Naive B cell (primary cell): ENCODE measurements around the gene SPTBN2. TPM values are rescaled to one million over a fixed set of nuclear protein-coding genes. Genes with fewer than 3 reads are reported as not detected.

ENCODE experiments used
- ATAC-seq, 2 donors: fragments of 150-1000 bp; cut with Tn5 transposase; 2 replicates each; pipeline ENCODE4 v1.10.0; 2021; ENCODE audit warnings: low read depth in 2 of 2, mild to moderate bottlenecking in 2 of 2, moderate library complexity in 2 of 2
- DNase-seq: peaks from one replicate; pipeline ENCODE4 v3.0.0; 2022
- H3K27ac Mint-ChIP-seq, 6 donors: one replicate each; pipeline ENCODE4 v1.8.0; 2020 to 2022; ENCODE audit warnings: mild to moderate bottlenecking in 6 of 6, mixed read lengths in 6 of 6, moderate library complexity in 5 of 6, inconsistent platforms in 2 of 6
- H3K27me3 Mint-ChIP-seq, 3 donors: one replicate each; pipeline ENCODE4 v1.8.0; 2021 to 2022; ENCODE audit warnings: mixed read lengths in 3 of 3, mild to moderate bottlenecking in 1 of 3
- H3K36me3 Mint-ChIP-seq, 2 donors: one replicate each; pipeline ENCODE4 v1.8.0; 2020 to 2022; ENCODE audit warnings: mixed read lengths in 2 of 2, inconsistent platforms in 1 of 2, mild to moderate bottlenecking in 1 of 2
- H3K4me1 Mint-ChIP-seq, 3 donors: one replicate each; pipeline ENCODE4 v1.8.0; 2020 to 2022; ENCODE audit warnings: mixed read lengths in 3 of 3, inconsistent platforms in 1 of 3, mild to moderate bottlenecking in 1 of 3, moderate library complexity in 1 of 3
- H3K4me3 Mint-ChIP-seq, 8 donors: one replicate each; pipeline ENCODE4 v1.8.0; 2020 to 2022; ENCODE audit warnings: mild to moderate bottlenecking in 8 of 8, mixed read lengths in 8 of 8, moderate library complexity in 8 of 8, inconsistent platforms in 2 of 8
- H3K9me3 Mint-ChIP-seq, 7 donors: one replicate each; pipeline ENCODE4 v1.8.0; 2020 to 2022; ENCODE audit warnings: mixed read lengths in 7 of 7, mild to moderate bottlenecking in 5 of 7, inconsistent platforms in 2 of 7, moderate library complexity in 1 of 7
- polyA plus RNA-seq, 6 donors: library from polyadenylated mRNA; unstranded; fragments of 300-500 nt; fragmentation: Illumina TruSeq; gene quantifications; one replicate each; pipeline ENCODE4 v1.2.3, GENCODE V29; 2021; ENCODE audit warnings: low read depth in 6 of 6

SPTBN2 gene
- polyA plus RNA-seq, 6 donors from 2014 or later, result 0.52 to 1.2 (median 0.60) TPM; not detected in 3

- H3K4me3 Mint-ChIP-seq, result no peak overlapping the region
- H3K9me3 Mint-ChIP-seq, result no peaks in the 10 kb centered on the region
- H3K4me1 Mint-ChIP-seq, result peaks cover 4 to 10% (median 8%) of the 10 kb centered on the region in 3 donors
- no peak for ATAC-seq
- H3K27me3 Mint-ChIP-seq, result peaks cover 5 to 38% (median 35%) of the 10 kb centered on the region in 3 donors
- no peak overlapping the region for H3K27ac Mint-ChIP-seq
- no peaks in the 10 kb centered on the region for H3K36me3 Mint-ChIP-seq
- no peak for DNase-seq
Measured at GRCh38 chr11:66720899-66721470, 8.0 kb downstream of the SPTBN2 start.

- DNase-seq, result no peak
- ATAC-seq, result no peak
- Mint-ChIP-seq H3K4me3 (no peak overlapping the region), H3K27me3 (peaks cover 5 to 37% (median 29%) of the 10 kb centered on the region in 3 donors), H3K4me1 (peaks cover 4 to 10% (median 8%) of the 10 kb centered on the region in 3 donors), H3K27ac (peak overlapping the region in 1 of 6 donors; percentile 52), H3K36me3 (no peaks in the 10 kb centered on the region), H3K9me3 (no peaks in the 10 kb centered on the region)
Measured at GRCh38 chr11:66720223-66720898, 8.7 kb downstream of the SPTBN2 start.

- ATAC-seq (no peak), DNase-seq (no peak)
- peak overlapping the region in 1 of 6 donors; percentile 33 for H3K27ac Mint-ChIP-seq
- H3K4me1 Mint-ChIP-seq, result peaks cover 4 to 13% (median 8%) of the 10 kb centered on the region in 3 donors
- H3K27me3 Mint-ChIP-seq, result peaks cover 5 to 38% (median 26%) of the 10 kb centered on the region in 3 donors
- H3K4me3 Mint-ChIP-seq, result no peak overlapping the region
- H3K36me3 Mint-ChIP-seq, result no peaks in the 10 kb centered on the region
- H3K9me3 Mint-ChIP-seq, result no peaks in the 10 kb centered on the region
Measured at GRCh38 chr11:66719111-66719872, 9.7 kb downstream of the SPTBN2 start.

- ATAC-seq, result no peak
- no peak overlapping the region for H3K27ac Mint-ChIP-seq
- H3K27me3 Mint-ChIP-seq, result peaks cover 5 to 46% (median 26%) of the 10 kb centered on the region in 3 donors
- peak overlapping the region in 2 of 8 donors; percentile 32 to 89 for H3K4me3 Mint-ChIP-seq
- no peaks in the 10 kb centered on the region for H3K9me3 Mint-ChIP-seq
- H3K36me3 Mint-ChIP-seq, result no peaks in the 10 kb centered on the region
- no peak for DNase-seq
- H3K4me1 Mint-ChIP-seq, result peaks cover 4 to 14% (median 8%) of the 10 kb centered on the region in 3 donors
Measured at GRCh38 chr11:66718320-66718971, 10.6 kb downstream of the SPTBN2 start.

- Mint-ChIP-seq H3K27me3 (peaks cover 5 to 49% (median 26%) of the 10 kb centered on the region in 3 donors), H3K9me3 (no peaks in the 10 kb centered on the region), H3K4me1 (peaks cover 4 to 14% (median 8%) of the 10 kb centered on the region in 3 donors), H3K4me3 (no peak overlapping the region), H3K27ac (no peak overlapping the region), H3K36me3 (no peaks in the 10 kb centered on the region)
- ATAC-seq, result no peak
- no peak for DNase-seq
Measured at GRCh38 chr11:66717925-66718319, 11.1 kb downstream of the SPTBN2 start.

- Mint-ChIP-seq H3K27ac (peak overlapping the region in 1 of 6 donors; percentile 38), H3K36me3 (no peaks in the 10 kb centered on the region), H3K4me1 (peaks cover 4 to 14% (median 8%) of the 10 kb centered on the region in 3 donors), H3K9me3 (no peaks in the 10 kb centered on the region), H3K27me3 (peaks cover 5 to 49% (median 26%) of the 10 kb centered on the region in 3 donors), H3K4me3 (no peak overlapping the region)
- DNase-seq (no peak), ATAC-seq (no peak)
Measured at GRCh38 chr11:66716996-66717395, 12.0 kb downstream of the SPTBN2 start.

- DNase-seq, result no peak
- Mint-ChIP-seq H3K4me3 (no peak overlapping the region), H3K36me3 (no peaks in the 10 kb centered on the region), H3K27me3 (peaks cover 2 to 45% (median 25%) of the 10 kb centered on the region in 3 donors), H3K27ac (peak overlapping the region in 2 of 6 donors; percentile 86 to 92), H3K9me3 (no peaks in the 10 kb centered on the region), H3K4me1 (peaks cover 3 to 13% (median 5%) of the 10 kb centered on the region in 3 donors)
- ATAC-seq, result no peak
Measured at GRCh38 chr11:66715346-66716085, 13.5 kb downstream of the SPTBN2 start.

- H3K4me1 Mint-ChIP-seq, result peaks cover 0 to 5% (median 0%) of the 10 kb centered on the region in 3 donors
- H3K4me3 Mint-ChIP-seq, result no peak overlapping the region
- no peaks in the 10 kb centered on the region for H3K9me3 Mint-ChIP-seq
- H3K27ac Mint-ChIP-seq, result no peak overlapping the region
- no peak for ATAC-seq
- no peak for DNase-seq
- no peaks in the 10 kb centered on the region for H3K36me3 Mint-ChIP-seq
- peaks cover 0 to 33% (median 14%) of the 10 kb centered on the region in 3 donors for H3K27me3 Mint-ChIP-seq
Measured at GRCh38 chr11:66713746-66714480, 15.1 kb downstream of the SPTBN2 start.

GRCh38 chr11:66710384-66710930 is 18.6 kb downstream of the SPTBN2 start:
- Mint-ChIP-seq H3K27me3 (peaks cover 0 to 17% (median 0%) of the 10 kb centered on the region in 3 donors), H3K9me3 (no peaks in the 10 kb centered on the region), H3K27ac (no peak overlapping the region), H3K4me1 (peaks cover 0 to 5% (median 0%) of the 10 kb centered on the region in 3 donors), H3K4me3 (no peak overlapping the region), H3K36me3 (no peaks in the 10 kb centered on the region)
- ATAC-seq (no peak), DNase-seq (no peak)

GRCh38 chr11:66708701-66709100 is 20.3 kb downstream of the SPTBN2 start:
- Mint-ChIP-seq H3K4me3 (no peak overlapping the region), H3K9me3 (no peaks in the 10 kb centered on the region), H3K27me3 (peaks cover 0 to 6% (median 0%) of the 10 kb centered on the region in 3 donors), H3K4me1 (no peaks in the 10 kb centered on the region), H3K36me3 (no peaks in the 10 kb centered on the region), H3K27ac (no peak overlapping the region)
- ATAC-seq (no peak), DNase-seq (no peak)

- Mint-ChIP-seq H3K4me1 (no peaks in the 10 kb centered on the region), H3K36me3 (no peaks in the 10 kb centered on the region), H3K27ac (no peak overlapping the region), H3K4me3 (no peak overlapping the region), H3K9me3 (no peaks in the 10 kb centered on the region), H3K27me3 (no peaks in the 10 kb centered on the region)
- ATAC-seq (no peak), DNase-seq (no peak)
Measured at GRCh38 chr11:66708094-66708493, 20.9 kb downstream of the SPTBN2 start.

- no peak overlapping the region for H3K4me3 Mint-ChIP-seq
Measured at GRCh38 chr11:66707486-66707885, 21.5 kb downstream of the SPTBN2 start.

More at GRCh38 chr11:66707486-66707885, 21.5 kb downstream of the SPTBN2 start:
- DNase-seq (no peak), ATAC-seq (no peak)
- H3K4me1 Mint-ChIP-seq, result no peaks in the 10 kb centered on the region
- no peaks in the 10 kb centered on the region for H3K9me3 Mint-ChIP-seq
- peak overlapping the region in 1 of 6 donors; percentile 59 for H3K27ac Mint-ChIP-seq
- H3K36me3 Mint-ChIP-seq, result no peaks in the 10 kb centered on the region
- H3K27me3 Mint-ChIP-seq, result no peaks in the 10 kb centered on the region
